H9 (cell line): ENCODE data around the gene NPAS3. TPM values are rescaled to one million over a fixed set of nuclear protein-coding genes. Genes with fewer than 3 reads are reported as not detected.

ENCODE experiments used
- DNase-seq: peaks from one replicate; pipeline ENCODE4 v3.0.0-alpha.2; 2017
- H2AFZ ChIP-seq: one replicate; pipeline ENCODE4 v1.6.1; 2013; ENCODE audit warnings: mild to moderate bottlenecking, low read length, control low read depth, moderate library complexity
- H2AK5ac ChIP-seq: 2 replicates; pipeline ENCODE4 v1.6.1; 2013; ENCODE audit warnings: low read length, control low read depth, mixed read lengths; ENCODE audit not compliant: insufficient read length
- H2BK120ac ChIP-seq: one replicate; pipeline ENCODE4 v1.6.1; 2013; ENCODE audit warnings: low read depth, mild to moderate bottlenecking, low read length, control low read depth, inconsistent platforms; ENCODE audit not compliant: poor library complexity, severe bottlenecking
- H2BK12ac ChIP-seq: 2 replicates; pipeline ENCODE4 v1.6.1; 2013; ENCODE audit warnings: low read length, control low read depth, mixed read lengths, low read depth; ENCODE audit not compliant: insufficient read length
- H2BK15ac ChIP-seq: 2 replicates; pipeline ENCODE4 v1.6.1; 2013; ENCODE audit warnings: low read depth, low read length, control low read depth
- H2BK20ac ChIP-seq: one replicate; pipeline ENCODE4 v1.6.1; 2013; ENCODE audit warnings: low read depth, mild to moderate bottlenecking, low read length, control low read depth, inconsistent platforms; ENCODE audit not compliant: poor library complexity, severe bottlenecking
- H2BK5ac ChIP-seq: 2 replicates; pipeline ENCODE4 v1.6.1; 2013; ENCODE audit warnings: low read length, control low read depth, mixed read lengths; ENCODE audit not compliant: insufficient read length
- H3K14ac ChIP-seq: 2 replicates; pipeline ENCODE4 v1.6.1; 2013; ENCODE audit warnings: low read length, control low read depth; ENCODE audit not compliant: insufficient read depth
- H3K18ac ChIP-seq: 2 replicates; pipeline ENCODE4 v1.6.1; 2013; ENCODE audit warnings: low read depth, mild to moderate bottlenecking, mixed read lengths, low read length, control low read depth; ENCODE audit not compliant: insufficient read length
- H3K23ac ChIP-seq: 2 replicates; pipeline ENCODE4 v1.6.1; 2013; ENCODE audit warnings: low read length, control low read depth, mixed read lengths, low read depth; ENCODE audit not compliant: insufficient read length
- H3K23me2 ChIP-seq: 2 replicates; pipeline ENCODE4 v1.6.1; 2013; ENCODE audit warnings: low read depth, mild to moderate bottlenecking, mixed read lengths, low read length, control low read depth; ENCODE audit not compliant: insufficient read length, poor library complexity, severe bottlenecking
- H3K27ac ChIP-seq: 2 replicates; pipeline ENCODE4 v1.5.1; 2013; ENCODE audit warnings: low read length, control low read depth, mixed read lengths, low read depth; ENCODE audit not compliant: insufficient read length
- H3K27me3 ChIP-seq: 2 replicates; pipeline ENCODE4 v1.6.1; 2013; ENCODE audit warnings: low read length, control low read depth, inconsistent platforms; ENCODE audit not compliant: insufficient read depth
- H3K4ac ChIP-seq: 2 replicates; pipeline ENCODE4 v1.6.1; 2013; ENCODE audit warnings: low read depth, mild to moderate bottlenecking, control low read depth, inconsistent platforms, low read length, moderate library complexity
- H3K4me1 ChIP-seq: 2 replicates; pipeline ENCODE4 v1.6.1; 2013; ENCODE audit warnings: low read length, control low read depth, inconsistent platforms; ENCODE audit not compliant: insufficient read depth
- H3K4me2 ChIP-seq: 2 replicates; pipeline ENCODE4 v1.6.1; 2013; ENCODE audit warnings: low read length, control low read depth, mixed read lengths; ENCODE audit not compliant: insufficient read length, insufficient read depth
- H3K56ac ChIP-seq: 2 replicates; pipeline ENCODE4 v1.6.1; 2013; ENCODE audit warnings: low read depth, mild to moderate bottlenecking, mixed read lengths, low read length, control low read depth; ENCODE audit not compliant: insufficient read length
- H3K79me1 ChIP-seq: 2 replicates; pipeline ENCODE4 v1.6.1; 2013; ENCODE audit warnings: low read depth, mild to moderate bottlenecking, moderate library complexity, low read length, control low read depth, inconsistent platforms; ENCODE audit not compliant: insufficient read depth, poor library complexity, severe bottlenecking
- H3K79me2 ChIP-seq: 2 replicates; pipeline ENCODE4 v1.6.1; 2013; ENCODE audit warnings: low read length, control low read depth, inconsistent platforms; ENCODE audit not compliant: insufficient read depth
- H3K9ac ChIP-seq: 2 replicates; pipeline ENCODE4 v1.6.1; 2013; ENCODE audit warnings: low read length, control low read depth, mixed read lengths; ENCODE audit not compliant: insufficient read length; ENCODE audit errors: extremely low read depth
- H3K9me3 ChIP-seq: one replicate; pipeline ENCODE4 v1.6.1; 2013; ENCODE audit warnings: low read depth, low read length, inconsistent platforms; ENCODE audit not compliant: control insufficient read depth
- H3T11ph ChIP-seq: one replicate; pipeline ENCODE4 v1.6.1; 2013; ENCODE audit warnings: mild to moderate bottlenecking, low read length, control low read depth, inconsistent platforms
- H4K20me1 ChIP-seq: one replicate; pipeline ENCODE4 v1.6.1; 2013; ENCODE audit not compliant: control insufficient read depth, insufficient read length, insufficient read depth
- H4K5ac ChIP-seq: 2 replicates; pipeline ENCODE4 v1.6.1; 2013; ENCODE audit warnings: low read depth, mild to moderate bottlenecking, mixed read lengths, low read length, control low read depth; ENCODE audit not compliant: insufficient read length
- H4K8ac ChIP-seq: replicated peaks from 2 replicates; pipeline ENCODE4 v1.6.1; 2013; ENCODE audit warnings: low read length, control low read depth, mixed read lengths, low read depth; ENCODE audit not compliant: insufficient read length
- H4K91ac ChIP-seq: 2 replicates; pipeline ENCODE4 v1.6.1; 2013; ENCODE audit warnings: low read depth, mild to moderate bottlenecking, moderate library complexity, mixed read lengths, low read length, control low read depth; ENCODE audit not compliant: insufficient read length
- H3K27ac Mint-ChIP-seq, 3 experiments: 2 replicates in 2 of 3; 3 replicates in 1 of 3; pipeline ENCODE4 v1.8.0; 2020 to 2021; ENCODE audit warnings: mixed read lengths in 3 of 3, mild to moderate bottlenecking in 1 of 3, moderate library complexity in 1 of 3
- H3K27me3 Mint-ChIP-seq: 2 replicates; pipeline ENCODE4 v1.8.0; 2021; ENCODE audit warnings: low read depth, mild to moderate bottlenecking, moderate library complexity, mixed read lengths
- H3K36me3 Mint-ChIP-seq, 3 experiments: 2 replicates in 2 of 3; 3 replicates in 1 of 3; pipeline ENCODE4 v1.8.0; 2020 to 2021; ENCODE audit warnings: low read depth in 3 of 3, mixed read lengths in 3 of 3; ENCODE audit not compliant: insufficient read depth in 1 of 3
- H3K4me1 Mint-ChIP-seq, 2 experiments: 2 replicates each; pipeline ENCODE4 v1.8.0; 2020; ENCODE audit warnings: mixed read lengths in 2 of 2
- H3K4me3 Mint-ChIP-seq, 2 experiments: 2 replicates in 1 of 2; 3 replicates in 1 of 2; pipeline ENCODE4 v1.8.0; 2020 to 2021; ENCODE audit warnings: mild to moderate bottlenecking in 2 of 2, mixed read lengths in 2 of 2, moderate library complexity in 1 of 2
- H3K9me3 Mint-ChIP-seq, 2 experiments: 2 replicates in 1 of 2; 3 replicates in 1 of 2; pipeline ENCODE4 v1.8.0; 2020; ENCODE audit warnings: mild to moderate bottlenecking in 2 of 2, mixed read lengths in 2 of 2, moderate library complexity in 1 of 2
- CTCF ChIP-seq: fragments of 200-600 bp; sonication (generic); conservative IDR thresholded peaks from 3 replicates; pipeline ENCODE4 v1.8.0; 2021; ENCODE audit warnings: antibody characterized with exemption, mild to moderate bottlenecking
- WGBS: extraction: QIAGEN DNeasy Blood & Tissue Kit; methylation state at CpG from one replicate; pipeline ENCODE4 v1.1.7; 2013; ENCODE audit warnings: missing lambda C conversion rate, low lambda C conversion rate, mixed read lengths; ENCODE audit not compliant: insufficient read length; ENCODE audit errors: extremely low coverage; 5-methylcytosine and 5-hydroxymethylcytosine counted together
- total RNA-seq: library from RNA; stranded (reverse); gene quantifications from 2 replicates; pipeline ENCODE4 v1.2.1, GENCODE V29; 2021

NPAS3 gene
- total RNA-seq, 1 experiment from 2014 or later = 0.17 TPM

GRCh38 chr14:33218026-33218425, 279.3 kb downstream of the NPAS3 start:
- Histone ChIP-seq H3K4me2 (no peak overlapping the region), H2BK5ac (no peak overlapping the region), H2BK20ac (no peak overlapping the region), H3K9ac (no peak overlapping the region), H4K20me1 (no peaks in the 10 kb centered on the region), H3K56ac (no peak overlapping the region), H3K18ac (no peak overlapping the region), H4K91ac (no peak overlapping the region), H2BK15ac (no peak overlapping the region), H2BK12ac (no peak overlapping the region), H3K23me2 (no peaks in the 10 kb centered on the region), H3K4ac (no peak overlapping the region), H4K5ac (no peak overlapping the region), H3K79me1 (no peaks in the 10 kb centered on the region), H3K23ac (no peak overlapping the region), H3K14ac (no peak overlapping the region), H2AFZ (no peak overlapping the region), H3K27ac (no peak overlapping the region), H2BK120ac (no peak overlapping the region), H4K8ac (no peak overlapping the region), H3K4me1 (no peaks in the 10 kb centered on the region), H2AK5ac (no peak overlapping the region), H3K79me2 (no peaks in the 10 kb centered on the region), H3K9me3 (no peaks in the 10 kb centered on the region), H3K27me3 (no peaks in the 10 kb centered on the region), H3T11ph (no peak overlapping the region)
- Mint-ChIP-seq H3K27ac (no peak overlapping the region), H3K27me3 (no peaks in the 10 kb centered on the region), H3K36me3 (no peaks in the 10 kb centered on the region; a peak in 1 of 7 replicates), H3K4me3 (no peak overlapping the region), H3K4me1 (no peaks in the 10 kb centered on the region), H3K9me3 (no peaks in the 10 kb centered on the region)
- no CpG with 5 or more reads among the region's 2 CpGs for WGBS
- no peak for DNase-seq
- no peak for TF ChIP-seq CTCF
